GM23338 (cell line): Measurements from ENCODE around the gene RNF182.

Experiments used
- CREB1 ChIP-seq: fragments of 250-450 bp; sonication (Bioruptor Pico); IDR thresholded peaks from 2 replicates; pipeline ENCODE4 v1.5.0; 2020; ENCODE audit warnings: low read depth, mild to moderate bottlenecking, moderate library complexity
- CTCF ChIP-seq, 2 experiments: fragments of 200-600 bp in 1 of 2; sonication (generic) in 1 of 2; conservative IDR thresholded peaks; 2 replicates each; pipeline versions ENCODE4 v1.5.1 to v1.6.1; 2016 to 2017; ENCODE audit warnings: antibody characterized with exemption in 2 of 2, low read depth in 2 of 2, mild to moderate bottlenecking in 2 of 2, moderate library complexity in 1 of 2
- ETS1 ChIP-seq: IDR thresholded peaks from 2 replicates; pipeline ENCODE4 v1.6.1; 2016; ENCODE audit warnings: antibody characterized with exemption
- EZH2 ChIP-seq: fragments of 200-600 bp; sonication (generic); IDR thresholded peaks from one replicate; pipeline ENCODE4 v1.8.0; 2017; ENCODE audit warnings: antibody characterized with exemption, mild to moderate bottlenecking, low read depth; ENCODE audit not compliant: unreplicated experiment
- EZH2phosphoT487 ChIP-seq: fragments of 200-600 bp; sonication (generic); IDR thresholded peaks from one replicate; pipeline ENCODE4 v1.8.1; 2018; ENCODE audit warnings: antibody characterized with exemption; ENCODE audit not compliant: unreplicated experiment
- JUNB ChIP-seq: IDR thresholded peaks from one replicate; pipeline ENCODE4 v1.6.1; 2016; ENCODE audit warnings: antibody characterized with exemption; ENCODE audit not compliant: unreplicated experiment
- NANOG ChIP-seq: IDR thresholded peaks from 2 replicates; pipeline ENCODE4 v1.6.1; 2016; ENCODE audit warnings: antibody characterized with exemption, borderline replicate concordance
- POLR2AphosphoS5 ChIP-seq: IDR thresholded peaks from 2 replicates; pipeline ENCODE4 v1.6.1; 2016; ENCODE audit warnings: antibody characterized with exemption, low read depth
- REST ChIP-seq: IDR thresholded peaks from one replicate; pipeline ENCODE4 v1.6.1; 2018; ENCODE audit warnings: antibody characterized with exemption; ENCODE audit not compliant: unreplicated experiment
- STAT1 ChIP-seq: IDR thresholded peaks from one replicate; pipeline ENCODE4 v1.6.1; 2016; ENCODE audit warnings: antibody characterized with exemption; ENCODE audit not compliant: unreplicated experiment
- ZNF462 ChIP-seq: fragments of 250-450 bp; sonication (Bioruptor Pico); IDR thresholded peaks from 2 replicates; pipeline ENCODE4 v1.5.0; 2020; ENCODE audit warnings: mild to moderate bottlenecking, moderate library complexity

GRCh38 chr6:13978102-13978640 is 53.4 kb downstream of the RNF182 start:
- TF ChIP-seq CTCF (conservative IDR thresholded peaks at IDR 0.05; ENCODE audit: low read depth in 2 of 2), result no peak
- TF ChIP-seq POLR2AphosphoS5, result no peak
- TF ChIP-seq EZH2, result no peak
- no peak for TF ChIP-seq JUNB
- TF ChIP-seq REST, result no peak
- TF ChIP-seq CREB1 (CRISPR knock-in tag), result no peak
- TF ChIP-seq EZH2phosphoT487, result no peak
- no peak for TF ChIP-seq NANOG
- no peak for TF ChIP-seq ETS1
- TF ChIP-seq STAT1, result no peak
- no peak for TF ChIP-seq ZNF462 (CRISPR knock-in tag)
